MM.1S (cell line): ENCODE data around the gene AP1M2.

Experiments
- DNase-seq: peaks from one replicate; pipeline ENCODE4 v3.0.0-alpha.2; 2015
- H2AFZ ChIP-seq: fragments of 300-600 bp; sonication (generic); 2 replicates; pipeline ENCODE4 v1.6.0; 2016; ENCODE audit warnings: antibody characterized with exemption, low read length
- H3F3A ChIP-seq: fragments of 300-600 bp; sonication (generic); 2 replicates; pipeline ENCODE4 v1.6.1; 2016; ENCODE audit warnings: mild to moderate bottlenecking, antibody characterized with exemption, low read length, moderate library complexity, mixed read lengths; ENCODE audit not compliant: insufficient read depth
- H3K27ac ChIP-seq: fragments of 300-600 bp; sonication (generic); 2 replicates; pipeline ENCODE4 v1.5.1; 2016; ENCODE audit warnings: mild to moderate bottlenecking, low read length
- H3K27me3 ChIP-seq: fragments of 300-600 bp; sonication (generic); replicated peaks from 2 replicates; pipeline ENCODE4 v1.6.0; 2016; ENCODE audit warnings: low read length; ENCODE audit not compliant: insufficient read depth
- H3K36me3 ChIP-seq: fragments of 300-600 bp; sonication (generic); replicated peaks from 2 replicates; pipeline ENCODE4 v1.6.1; 2016; ENCODE audit warnings: mild to moderate bottlenecking, low read length, mixed read lengths; ENCODE audit not compliant: insufficient read depth
- H3K4me1 ChIP-seq: fragments of 300-600 bp; sonication (generic); 2 replicates; pipeline ENCODE4 v1.6.1; 2016; ENCODE audit warnings: low read length, mixed read lengths
- H3K4me2 ChIP-seq: fragments of 300-600 bp; sonication (generic); 2 replicates; pipeline ENCODE4 v1.6.0; 2016; ENCODE audit warnings: low read depth, low read length
- H3K4me3 ChIP-seq: fragments of 300-600 bp; sonication (generic); 2 replicates; pipeline ENCODE4 v1.5.1; 2016; ENCODE audit warnings: low read length, mixed read lengths
- H3K79me2 ChIP-seq: fragments of 300-600 bp; sonication (generic); 2 replicates; pipeline ENCODE4 v1.6.1; 2016; ENCODE audit warnings: mixed run types, low read length, mixed read lengths
- H3K9ac ChIP-seq: fragments of 300-600 bp; sonication (generic); 2 replicates; pipeline ENCODE4 v1.6.1; 2016; ENCODE audit warnings: low read length, mixed read lengths
- H3K9me2 ChIP-seq: fragments of 300-600 bp; sonication (generic); replicated peaks from 2 replicates; pipeline ENCODE4 v1.6.1; 2016; ENCODE audit warnings: mild to moderate bottlenecking, low read length, mixed read lengths; ENCODE audit not compliant: insufficient read depth
- H3K9me3 ChIP-seq: fragments of 300-600 bp; sonication (generic); replicated peaks from 2 replicates; pipeline ENCODE4 v1.6.1; 2016; ENCODE audit warnings: mild to moderate bottlenecking, low read length, mixed read lengths; ENCODE audit not compliant: insufficient read depth
- H4K20me1 ChIP-seq: fragments of 300-600 bp; sonication (generic); 2 replicates; pipeline ENCODE4 v1.6.1; 2016; ENCODE audit warnings: mild to moderate bottlenecking, low read length, moderate library complexity, mixed read lengths; ENCODE audit not compliant: insufficient read depth
- EZH2 ChIP-seq: fragments of 300-600 bp; sonication (generic); optimal IDR thresholded peaks from 2 replicates; pipeline ENCODE3; 2017; ENCODE audit warnings: low read depth, mild to moderate bottlenecking, antibody characterized with exemption, low read length, mixed read lengths
- EZH2phosphoT487 ChIP-seq: fragments of 300-600 bp; sonication (generic); IDR thresholded peaks from 2 replicates; pipeline ENCODE4 v1.6.1; 2018; ENCODE audit warnings: antibody characterized with exemption, low read length
- TF ChIP-seq, protein P1 (sequence below): fragments of 300-600 bp; sonication (generic); IDR thresholded peaks from 2 replicates; pipeline ENCODE4 v1.5.1; 2016; ENCODE audit warnings: antibody characterized with exemption, low read length, mixed read lengths

Gene AP1M2

DNA sequence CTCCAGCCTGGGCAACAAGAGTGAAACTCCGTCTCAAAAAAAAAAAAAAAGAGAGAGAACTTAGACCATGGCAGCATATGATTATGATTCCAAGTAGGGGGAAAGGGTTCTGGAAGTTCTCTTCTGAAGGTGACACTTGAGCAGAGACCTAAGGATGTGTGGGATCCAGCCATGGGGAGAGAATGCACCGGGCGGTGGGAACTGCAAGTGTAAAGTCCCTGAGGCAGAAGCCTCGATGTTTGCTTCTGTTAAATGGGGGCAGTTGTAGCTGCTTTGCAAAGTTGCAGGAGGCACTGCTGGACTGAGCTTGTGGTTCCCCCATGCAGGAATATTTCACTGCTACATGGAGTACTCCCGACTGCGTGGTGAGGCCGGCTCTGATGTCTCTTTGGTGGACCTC is 47.3 kb upstream of the AP1M2 start:
- DNase-seq: no peak
- no peak overlapping the region for H3K4me2 ChIP-seq
- no peak overlapping the region for H3K27ac ChIP-seq
- no peak overlapping the region for H2AFZ ChIP-seq
- H3K9me2 ChIP-seq: no peaks in the 10 kb centered on the region
- H4K20me1 ChIP-seq: no peaks in the 10 kb centered on the region
- no peaks in the 10 kb centered on the region for H3K4me1 ChIP-seq
- no peaks in the 10 kb centered on the region for H3K27me3 ChIP-seq
- H3K36me3 ChIP-seq: no peaks in the 10 kb centered on the region
- H3F3A ChIP-seq: no peaks in the 10 kb centered on the region
- TF ChIP-seq, protein P1, sequence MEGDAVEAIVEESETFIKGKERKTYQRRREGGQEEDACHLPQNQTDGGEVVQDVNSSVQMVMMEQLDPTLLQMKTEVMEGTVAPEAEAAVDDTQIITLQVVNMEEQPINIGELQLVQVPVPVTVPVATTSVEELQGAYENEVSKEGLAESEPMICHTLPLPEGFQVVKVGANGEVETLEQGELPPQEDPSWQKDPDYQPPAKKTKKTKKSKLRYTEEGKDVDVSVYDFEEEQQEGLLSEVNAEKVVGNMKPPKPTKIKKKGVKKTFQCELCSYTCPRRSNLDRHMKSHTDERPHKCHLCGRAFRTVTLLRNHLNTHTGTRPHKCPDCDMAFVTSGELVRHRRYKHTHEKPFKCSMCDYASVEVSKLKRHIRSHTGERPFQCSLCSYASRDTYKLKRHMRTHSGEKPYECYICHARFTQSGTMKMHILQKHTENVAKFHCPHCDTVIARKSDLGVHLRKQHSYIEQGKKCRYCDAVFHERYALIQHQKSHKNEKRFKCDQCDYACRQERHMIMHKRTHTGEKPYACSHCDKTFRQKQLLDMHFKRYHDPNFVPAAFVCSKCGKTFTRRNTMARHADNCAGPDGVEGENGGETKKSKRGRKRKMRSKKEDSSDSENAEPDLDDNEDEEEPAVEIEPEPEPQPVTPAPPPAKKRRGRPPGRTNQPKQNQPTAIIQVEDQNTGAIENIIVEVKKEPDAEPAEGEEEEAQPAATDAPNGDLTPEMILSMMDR: no peak
- TF ChIP-seq EZH2phosphoT487: no peak
- no peak for TF ChIP-seq EZH2
- H3K4me3 ChIP-seq: no peak overlapping the region
- no peaks in the 10 kb centered on the region for H3K79me2 ChIP-seq
- H3K9ac ChIP-seq: no peak overlapping the region
- no peaks in the 10 kb centered on the region for H3K9me3 ChIP-seq

DNA sequence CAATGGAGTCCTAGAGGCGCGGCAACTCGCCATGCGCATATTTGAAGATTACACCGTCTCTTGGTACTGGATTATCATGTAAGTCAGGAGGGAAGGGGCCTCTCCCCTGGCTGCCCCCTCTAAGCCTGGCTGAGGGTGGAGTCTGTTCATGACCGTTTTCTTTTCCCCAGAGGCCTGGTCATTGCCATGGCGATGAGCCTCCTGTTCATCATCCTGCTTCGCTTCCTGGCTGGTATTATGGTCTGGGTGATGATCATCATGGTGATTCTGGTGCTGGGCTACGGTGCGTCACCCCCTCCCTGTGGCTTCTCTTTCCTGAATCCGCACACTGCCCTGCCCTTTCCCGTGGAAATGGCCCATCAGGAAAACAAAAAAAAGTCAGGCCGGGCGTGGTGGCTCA is 44.8 kb upstream of the AP1M2 start:
- H3F3A ChIP-seq: no peaks in the 10 kb centered on the region
- H3K9ac ChIP-seq: no peak overlapping the region
- no peaks in the 10 kb centered on the region for H3K79me2 ChIP-seq
- no peaks in the 10 kb centered on the region for H3K27me3 ChIP-seq
- H3K4me3 ChIP-seq: no peak overlapping the region
- H3K9me3 ChIP-seq: no peaks in the 10 kb centered on the region
- no peak for DNase-seq
- no peak overlapping the region for H3K27ac ChIP-seq
- no peak for TF ChIP-seq EZH2phosphoT487
- TF ChIP-seq, protein P1: no peak
- no peaks in the 10 kb centered on the region for H3K4me1 ChIP-seq
- no peaks in the 10 kb centered on the region for H4K20me1 ChIP-seq
- no peak overlapping the region for H2AFZ ChIP-seq
- H3K9me2 ChIP-seq: no peaks in the 10 kb centered on the region
- H3K4me2 ChIP-seq: no peak overlapping the region
- no peaks in the 10 kb centered on the region for H3K36me3 ChIP-seq

DNA sequence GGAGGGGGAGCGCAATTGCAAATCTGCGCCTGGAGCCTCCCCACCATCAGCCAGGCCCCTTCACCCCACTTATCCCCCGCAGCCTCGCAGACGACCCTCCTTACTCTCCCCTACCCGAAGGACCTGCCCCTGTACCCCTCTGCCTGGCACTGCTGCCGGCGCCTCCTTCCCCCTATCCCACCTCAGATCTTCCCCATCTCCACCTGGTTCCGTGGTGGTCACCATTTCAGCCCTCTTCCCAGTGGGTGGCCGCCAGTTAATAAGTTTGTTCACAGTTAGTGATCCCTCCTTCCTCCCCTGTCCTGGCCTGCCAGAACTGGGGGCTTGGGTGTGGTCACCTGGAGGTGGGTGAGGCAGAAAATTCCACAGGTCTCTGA is 38.6 kb upstream of the AP1M2 start:
- no peaks in the 10 kb centered on the region for H3F3A ChIP-seq
- H3K79me2 ChIP-seq: no peaks in the 10 kb centered on the region
- peaks cover 5% of the 10 kb centered on the region for H3K4me1 ChIP-seq
- no peak for DNase-seq
- no peak overlapping the region for H3K4me3 ChIP-seq
- no peaks in the 10 kb centered on the region for H3K27me3 ChIP-seq
- H3K36me3 ChIP-seq: no peaks in the 10 kb centered on the region
- no peaks in the 10 kb centered on the region for H4K20me1 ChIP-seq
- H3K27ac ChIP-seq: no peak overlapping the region
- no peak overlapping the region for H2AFZ ChIP-seq
- H3K9me3 ChIP-seq: no peaks in the 10 kb centered on the region
- no peak overlapping the region for H3K4me2 ChIP-seq
- no peaks in the 10 kb centered on the region for H3K9me2 ChIP-seq
- no peak overlapping the region for H3K9ac ChIP-seq
- TF ChIP-seq, protein P1: no peak
- TF ChIP-seq EZH2phosphoT487 (no peak), EZH2 (no peak)
